Astrocyte (in vitro differentiated cells and primary cell): Measurements from ENCODE around the gene DNMBP.

Source experiments
- CTCF ChIP-seq: IDR thresholded peaks from 2 replicates; pipeline ENCODE4 v1.5.1; 2011; ENCODE audit warnings: low read depth, mild to moderate bottlenecking, inconsistent platforms, low read length, moderate library complexity; ENCODE audit not compliant: insufficient read depth
- EZH2 ChIP-seq: IDR thresholded peaks from 2 replicates; pipeline ENCODE4 v1.6.1; 2012; ENCODE audit warnings: mild to moderate bottlenecking, low read length, inconsistent platforms; ENCODE audit not compliant: insufficient read depth

DNA sequence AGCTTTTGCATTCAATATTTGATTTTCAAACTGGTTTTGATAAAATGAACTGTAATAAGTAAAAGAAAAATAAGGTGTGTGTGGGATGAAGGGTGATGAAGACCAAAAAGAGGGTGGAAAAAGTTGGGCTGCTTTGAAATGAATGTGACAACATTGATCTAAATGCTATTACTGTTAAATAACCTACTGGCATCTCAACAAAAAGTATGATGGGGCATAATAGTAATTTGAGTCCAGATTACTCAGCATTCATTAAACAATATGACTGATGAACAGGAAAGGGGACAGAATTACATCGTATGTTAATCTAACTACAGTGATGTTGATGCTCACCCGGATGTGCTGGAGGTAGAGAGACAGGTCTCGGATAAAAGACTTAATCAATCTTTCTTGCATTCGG, 115.1 kb downstream of the DNMBP start:
- TF ChIP-seq CTCF: no peak
- TF ChIP-seq EZH2: no peak
